ENCODE results near the gene PDZRN4.

The PDZRN4 gene

DNA sequence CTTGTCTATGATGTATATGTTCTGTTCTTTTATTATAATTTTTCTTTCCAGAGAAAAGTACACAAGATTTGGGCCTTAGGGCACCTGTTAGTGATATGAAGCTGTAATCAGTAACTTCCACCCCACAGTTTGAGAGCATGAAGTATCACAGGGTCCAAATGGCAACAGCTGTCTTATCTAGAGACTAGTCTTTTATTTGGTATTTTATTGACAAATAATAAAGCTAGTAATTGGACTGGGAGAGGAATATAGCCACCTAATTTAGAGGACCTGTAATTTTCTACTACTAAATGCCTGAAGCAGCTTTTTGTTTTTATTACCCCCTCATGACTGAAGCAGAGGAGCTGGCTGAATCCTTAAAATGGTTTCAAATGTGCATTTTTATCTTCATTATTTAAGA, 174.8 kb downstream of the PDZRN4 start:
- DNase-seq (ENCODE audit: low read depth) = no peak

DNA sequence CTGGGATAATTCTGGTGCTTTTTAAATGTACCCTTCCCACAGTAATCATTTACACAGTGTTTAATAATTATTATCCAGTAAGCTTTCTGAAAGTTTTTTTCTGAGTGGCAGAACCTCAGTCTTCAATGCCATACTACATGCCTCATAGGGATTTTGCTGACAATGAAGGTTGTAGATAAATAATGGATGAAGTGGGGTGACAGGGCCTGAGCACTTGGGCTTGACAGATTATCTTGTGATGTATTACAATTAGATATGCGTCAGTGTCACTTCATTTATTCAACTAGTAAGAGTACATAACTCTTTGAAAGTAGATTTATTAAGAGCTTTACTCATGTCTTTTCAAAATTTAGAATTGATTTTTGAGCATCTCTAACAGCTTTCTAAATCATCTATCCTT, 176.1 kb downstream of the PDZRN4 start:
- no peak for DNase-seq (ENCODE audit: low read depth)

DNA sequence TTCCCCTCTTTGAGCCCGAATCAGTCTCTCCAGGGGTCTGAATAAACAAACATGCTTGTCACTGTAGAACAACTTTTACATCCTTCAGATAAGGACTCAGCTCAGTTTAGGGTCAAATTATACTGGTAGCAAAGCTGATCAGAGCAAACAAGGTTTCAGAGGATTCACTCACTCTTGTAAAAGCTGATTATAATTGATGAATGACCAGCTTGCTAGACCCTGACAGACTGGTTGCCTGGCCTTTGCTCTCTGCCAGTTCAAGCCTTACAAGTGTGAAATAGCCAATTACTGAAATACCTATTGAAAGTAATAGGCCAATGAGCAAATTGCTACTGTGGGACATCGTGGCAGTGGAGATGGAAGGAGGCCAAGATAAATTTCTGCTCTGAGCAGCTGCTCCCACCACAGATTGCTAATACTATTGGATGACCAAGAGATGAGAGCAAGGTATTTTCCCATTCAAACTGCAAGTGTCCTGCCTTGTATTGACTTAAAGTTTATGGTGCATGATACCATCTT, 177.6 kb downstream of the PDZRN4 start:
- no peak for DNase-seq (ENCODE audit: low read depth)

DNA sequence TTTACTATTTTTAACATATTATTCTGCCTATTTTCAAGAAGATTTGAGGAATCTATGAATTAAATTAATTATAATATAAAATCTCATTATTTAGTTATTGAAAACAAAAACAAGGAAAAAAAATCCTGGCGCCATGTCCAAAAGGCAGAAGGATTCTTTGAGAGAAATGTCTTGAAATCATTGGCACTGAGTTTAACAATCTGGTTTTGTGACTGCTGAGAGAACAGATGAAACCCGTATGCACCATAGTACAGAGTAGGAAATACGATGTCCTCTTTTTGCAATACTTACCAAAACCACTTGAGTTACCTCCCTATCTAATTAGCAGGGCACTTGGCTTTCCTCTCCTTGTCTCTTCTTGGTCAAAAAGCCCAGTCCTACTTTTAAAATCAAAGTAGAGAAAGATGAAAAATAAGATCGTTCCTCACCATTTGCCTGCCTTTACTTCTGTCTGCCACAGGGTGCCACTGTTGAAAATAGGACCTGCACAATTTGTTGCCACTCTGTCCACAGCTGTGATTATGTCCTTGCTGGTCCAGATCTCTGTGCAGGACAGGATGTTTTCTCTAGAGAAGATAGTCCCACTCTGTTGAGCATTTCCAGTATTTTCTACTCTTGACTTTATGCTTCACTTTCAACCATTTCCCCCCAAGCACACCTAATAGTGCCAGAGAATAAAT, 179.7 kb downstream of the PDZRN4 start:
- no peak for DNase-seq (ENCODE audit: low read depth)

DNA sequence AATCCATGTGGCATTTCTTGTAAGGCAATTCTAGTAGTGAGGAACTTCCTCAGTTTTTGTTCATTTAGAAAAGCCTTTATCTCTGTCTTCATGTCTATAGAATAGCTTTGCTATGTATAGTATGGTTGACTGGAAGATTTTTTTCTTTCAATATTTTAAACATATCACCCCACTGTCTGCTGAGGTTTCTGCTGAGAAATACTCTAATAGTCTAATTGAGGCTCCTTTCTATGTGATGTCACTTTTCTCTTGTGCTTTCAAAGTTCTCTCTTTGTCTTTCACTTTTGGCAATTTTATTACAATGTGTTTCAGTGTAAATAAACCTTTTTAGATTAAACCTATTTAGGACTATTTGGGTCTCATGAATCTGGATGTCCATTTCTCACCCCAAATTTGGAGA, 192.8 kb downstream of the PDZRN4 start:
- no peak for DNase-seq (ENCODE audit: low read depth)

DNA sequence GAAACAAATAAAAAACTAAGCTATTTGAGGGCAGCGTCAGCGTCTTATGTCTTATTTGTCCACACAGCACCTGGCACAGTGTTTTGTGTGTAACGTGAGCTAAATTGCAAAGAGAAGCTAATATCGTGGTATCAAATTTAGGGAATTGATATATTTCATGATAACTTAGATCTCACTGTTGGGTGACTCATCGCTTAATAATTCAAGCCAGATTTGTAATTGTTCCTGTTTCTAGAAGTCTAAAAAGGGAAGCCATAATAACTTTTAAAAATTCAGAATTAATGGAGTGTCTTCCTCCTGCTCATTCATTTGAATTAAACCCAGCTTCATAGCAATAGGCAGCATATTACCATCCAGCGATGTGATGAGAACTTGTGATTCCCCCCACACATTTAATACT, 214.7 kb downstream of the PDZRN4 start:
- no peak for DNase-seq (ENCODE audit: low read depth)

DNA sequence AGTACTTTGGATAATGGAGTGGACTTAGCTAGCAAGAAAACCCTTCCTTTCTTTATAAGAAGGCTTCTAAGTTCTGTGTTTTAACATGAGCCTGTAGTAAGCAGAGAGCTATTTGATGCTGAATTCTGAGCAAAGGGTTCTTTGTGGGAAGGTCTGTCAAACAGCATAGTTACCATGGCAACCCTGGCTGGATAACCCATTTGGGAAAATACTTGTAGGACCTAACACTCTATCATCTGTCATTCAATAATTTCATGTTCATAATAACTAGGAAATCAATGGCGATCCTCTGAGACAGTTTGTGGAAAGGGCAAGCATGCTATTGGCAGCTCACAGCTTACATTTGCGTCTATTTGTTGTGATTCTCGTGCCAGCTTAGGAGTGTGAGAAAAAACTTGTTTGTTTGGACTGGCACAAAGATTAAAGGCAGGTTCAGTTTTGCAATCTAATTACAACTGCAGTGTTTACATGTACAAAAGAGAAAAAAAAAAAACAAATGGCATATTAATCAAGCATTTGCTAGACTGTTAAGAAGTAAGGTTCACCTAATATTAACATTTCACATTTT, 219.2 kb downstream of the PDZRN4 start:
- no peak for DNase-seq (ENCODE audit: low read depth)

DNA sequence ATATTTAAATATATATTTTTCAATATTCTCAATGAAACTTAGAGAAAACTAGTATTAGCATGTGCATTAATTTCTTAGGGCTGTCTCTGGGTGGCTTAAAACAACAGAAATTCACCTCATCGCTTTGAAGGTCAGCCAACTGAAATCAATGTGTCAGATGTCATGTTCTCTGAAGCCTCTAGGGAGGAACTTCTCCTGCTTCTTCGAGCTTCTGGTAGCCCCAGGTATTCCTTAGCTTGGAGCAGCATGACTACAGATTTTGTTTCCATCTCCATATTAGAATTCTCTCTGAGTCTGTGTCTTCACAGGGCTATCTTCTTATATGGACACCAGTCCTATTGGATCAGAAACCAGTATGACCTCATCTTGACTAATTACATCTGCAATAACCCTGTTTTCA, 221.5 kb downstream of the PDZRN4 start:
- no peak for DNase-seq (ENCODE audit: low read depth)

DNA sequence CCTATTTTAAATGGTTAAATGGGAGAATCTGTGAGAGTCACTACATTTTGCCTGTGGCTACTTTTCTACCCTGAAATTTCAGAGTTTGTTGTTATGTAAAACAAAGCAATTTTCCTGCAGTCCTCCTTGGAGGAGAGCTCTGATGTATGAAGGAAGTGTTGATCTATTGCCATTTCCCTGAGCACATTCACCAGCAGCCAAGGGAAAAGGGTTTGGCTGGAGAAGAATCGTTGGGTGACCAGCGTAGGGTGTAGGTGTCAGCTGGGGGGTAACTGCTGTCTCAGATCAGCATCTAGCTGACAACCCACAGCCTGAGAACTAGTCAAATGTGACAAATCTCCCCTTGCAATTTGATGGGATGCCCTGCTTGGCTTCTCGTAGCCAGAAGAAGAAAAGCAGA, 230.5 kb downstream of the PDZRN4 start:
- no peak for DNase-seq (ENCODE audit: low read depth)

DNA sequence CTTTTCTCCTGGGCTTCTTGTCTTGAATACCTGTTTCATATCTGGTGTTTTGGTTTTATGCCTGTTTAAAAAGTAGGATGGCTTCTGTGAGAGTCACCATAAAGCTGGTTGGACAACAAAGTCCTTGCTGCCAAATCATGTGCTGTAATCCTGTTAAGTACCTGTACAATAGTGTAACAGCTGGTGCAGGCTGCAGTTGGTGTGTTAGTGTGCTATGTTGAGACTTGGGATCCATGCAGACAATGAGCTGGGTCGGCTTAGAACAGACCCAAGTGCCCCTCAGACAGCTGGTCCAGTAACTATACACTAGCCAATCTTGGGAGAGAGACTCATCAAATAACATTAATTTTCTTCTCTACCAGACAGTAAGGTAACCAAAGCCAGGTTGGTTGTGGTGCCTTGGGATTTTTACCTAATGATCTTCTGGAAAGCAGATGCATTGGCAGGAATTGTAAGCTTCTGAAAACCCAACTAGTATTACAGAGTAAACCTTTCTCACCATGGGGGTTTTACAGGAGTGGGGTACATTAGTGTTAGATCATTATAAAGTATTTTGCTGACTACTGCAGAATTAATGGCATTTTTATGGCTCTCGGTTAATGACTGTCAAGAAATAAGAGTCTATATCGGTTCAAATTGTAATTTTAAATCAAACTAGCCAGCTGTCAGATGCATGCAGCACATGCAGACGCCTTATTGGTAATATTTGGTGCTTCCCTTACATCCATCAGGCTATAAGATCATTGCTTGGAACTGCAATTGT, 231.2 kb downstream of the PDZRN4 start:
- DNase-seq (ENCODE audit: low read depth) = no peak

DNA sequence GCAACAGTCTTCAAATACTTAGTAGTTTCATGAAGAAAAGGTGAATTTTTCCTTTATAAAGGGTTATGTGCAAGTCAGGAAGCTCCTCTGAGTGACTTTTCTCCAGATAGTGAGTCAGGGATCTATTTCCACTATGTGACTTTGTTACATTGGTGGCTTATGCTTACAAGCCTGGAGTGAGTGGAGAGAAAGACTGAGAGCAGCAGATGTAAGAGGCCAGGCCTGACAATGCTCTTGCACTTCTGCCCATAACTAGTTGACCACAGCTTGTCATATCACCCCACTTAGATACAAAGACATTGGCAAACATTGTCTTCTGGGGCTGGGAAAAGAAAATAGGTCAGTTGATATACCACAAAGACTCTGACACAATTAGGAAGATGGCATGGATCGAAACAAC, 236.5 kb downstream of the PDZRN4 start:
- DNase-seq (ENCODE audit: low read depth) = no peak

DNA sequence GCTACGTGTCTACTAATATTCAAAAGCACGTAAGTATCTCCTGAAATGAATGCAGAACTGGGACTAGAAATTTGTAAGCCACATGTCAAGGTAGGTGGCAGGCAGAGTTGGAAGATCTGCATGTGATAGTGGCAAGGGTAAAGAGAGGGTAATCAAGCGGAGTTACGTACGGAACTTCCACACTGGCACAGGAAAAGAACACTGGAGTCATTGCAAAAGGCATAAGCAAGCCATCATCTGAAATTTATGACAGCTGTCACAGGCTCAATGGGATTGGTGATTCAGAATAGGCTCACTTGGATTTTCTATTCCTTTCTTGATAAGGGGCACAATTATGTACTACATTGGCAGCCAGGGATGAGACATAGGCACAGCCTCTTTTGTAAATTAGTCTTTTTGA, 245.3 kb downstream of the PDZRN4 start:
- DNase-seq (ENCODE audit: low read depth) = no peak

DNA sequence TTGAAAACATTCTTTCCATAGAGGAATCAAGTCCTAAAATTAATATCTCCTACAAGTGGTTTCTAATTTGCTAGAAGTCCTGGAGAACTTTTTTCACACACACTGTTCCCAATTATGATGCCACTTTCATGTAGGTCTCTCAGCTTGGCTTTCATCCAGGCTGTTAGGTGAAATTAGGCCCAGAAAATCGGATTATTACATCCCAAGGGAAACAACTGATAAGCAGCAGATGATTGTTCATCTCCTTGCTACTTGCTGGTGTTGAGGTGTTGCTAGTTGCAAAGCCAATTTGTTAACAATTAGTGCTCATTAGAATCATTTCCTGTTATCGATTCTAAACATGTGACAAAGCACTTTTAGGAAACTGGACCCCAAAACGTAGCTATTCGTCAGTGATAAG, 248.0 kb downstream of the PDZRN4 start:
- no peak for DNase-seq (ENCODE audit: low read depth)

DNA sequence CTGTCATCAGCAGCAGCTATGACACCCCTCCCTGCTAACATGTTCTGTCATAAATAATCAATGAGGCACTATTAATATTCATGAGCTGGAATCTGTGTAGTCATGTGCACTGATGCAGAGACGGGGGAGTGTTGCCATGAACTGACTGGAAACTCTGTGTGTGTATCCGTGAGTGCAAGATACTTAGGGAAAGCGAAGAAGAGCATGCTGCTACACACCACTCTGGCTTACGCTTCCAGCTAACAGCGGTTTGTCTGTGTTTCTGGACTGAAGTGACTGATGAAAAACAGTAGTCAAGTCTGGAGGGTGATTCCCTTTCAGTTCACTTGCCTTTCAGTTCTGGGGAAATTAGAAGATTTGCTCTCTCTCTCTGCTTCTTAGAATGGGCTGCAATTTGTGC, 249.4 kb downstream of the PDZRN4 start:
- no peak for DNase-seq (ENCODE audit: low read depth)

DNA sequence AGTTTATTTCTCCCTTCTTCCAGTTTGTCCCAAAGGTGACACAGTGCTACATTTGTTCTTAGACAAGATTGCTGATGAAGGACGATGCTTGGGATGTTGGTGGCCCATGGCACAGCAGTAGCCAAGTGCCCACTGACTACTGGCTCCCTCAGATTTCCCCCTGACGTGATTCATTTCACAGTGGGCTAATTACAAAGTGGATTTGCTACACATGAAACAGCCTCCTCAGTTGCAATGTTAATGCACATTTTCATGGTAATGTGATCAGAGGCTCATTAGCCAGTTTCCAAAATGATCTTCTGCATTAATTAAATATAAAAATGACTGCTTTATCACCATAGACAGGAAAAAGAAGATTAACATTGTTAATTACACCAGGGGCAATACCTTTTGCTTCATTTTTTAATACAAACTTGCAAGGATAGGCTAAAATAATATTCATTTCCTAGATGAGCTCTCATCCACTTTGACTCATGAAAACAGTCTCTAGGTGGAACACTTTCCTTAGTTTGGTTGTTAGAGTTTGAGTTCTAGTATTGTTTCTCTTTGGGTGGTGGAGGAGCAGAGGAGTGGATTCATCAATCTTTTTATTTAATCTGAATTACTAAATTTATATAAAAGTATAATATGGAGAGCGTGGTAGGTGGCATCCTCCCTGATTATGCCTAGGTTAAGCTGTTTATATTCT, 250.9 kb downstream of the PDZRN4 start:
- DNase-seq (ENCODE audit: low read depth) = no peak

DNA sequence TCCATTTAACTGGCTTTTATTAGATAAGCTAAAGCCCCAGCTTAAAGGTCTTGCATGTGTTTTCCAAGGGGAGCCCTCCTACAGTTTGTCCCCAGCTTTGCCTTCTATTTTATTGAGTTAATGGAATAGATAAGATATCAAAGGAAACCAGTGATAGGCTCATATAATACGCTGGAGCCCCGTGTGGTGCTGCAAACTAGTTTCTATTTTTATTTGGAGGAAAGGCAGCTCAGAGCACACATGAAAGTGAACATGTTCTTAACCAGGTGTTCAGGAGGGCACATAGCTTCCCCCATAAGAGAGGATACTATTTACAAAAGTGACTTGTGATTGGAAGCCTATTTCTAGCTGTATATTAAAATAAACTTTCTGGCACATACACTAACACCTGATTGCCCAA, 251.7 kb downstream of the PDZRN4 start:
- no peak for DNase-seq (ENCODE audit: low read depth)

DNA sequence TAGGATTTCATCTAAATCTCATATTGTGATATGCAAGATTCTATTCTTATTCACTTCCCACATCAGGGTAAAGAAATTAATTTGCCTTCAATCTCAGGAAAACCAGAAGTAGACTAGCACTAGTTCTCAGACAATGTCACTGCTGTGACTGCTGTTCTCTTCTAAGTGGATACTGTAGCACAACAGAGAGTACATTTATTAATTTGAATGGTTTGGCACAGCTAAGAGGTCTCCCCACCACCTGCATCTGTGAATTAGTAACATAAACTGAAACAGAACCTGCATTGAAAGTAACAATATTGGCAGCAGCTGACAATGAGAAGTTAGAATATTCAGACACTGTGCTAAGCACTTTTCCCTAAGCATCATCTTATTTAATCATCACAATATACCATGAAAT, 253.1 kb downstream of the PDZRN4 start:
- no peak for DNase-seq (ENCODE audit: low read depth)

DNA sequence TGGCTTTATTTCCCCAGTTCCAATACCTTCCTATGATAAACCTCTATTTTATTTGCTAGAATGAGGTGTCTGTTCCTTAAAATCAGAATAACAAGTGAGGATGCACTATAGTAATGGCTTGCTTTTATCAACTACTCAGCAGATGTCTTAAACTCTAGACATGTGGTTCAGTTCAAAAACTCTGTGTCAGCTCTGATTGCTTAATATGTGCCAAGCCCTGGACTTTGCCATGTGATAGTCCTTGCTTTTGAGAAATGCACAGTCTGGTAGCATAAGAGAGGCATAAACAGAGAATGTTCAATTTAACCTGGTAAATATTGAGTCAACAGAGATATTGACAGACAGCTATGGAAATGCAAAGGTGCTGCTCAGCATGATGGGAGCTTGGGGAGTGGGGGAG, 254.8 kb downstream of the PDZRN4 start:
- no peak for DNase-seq (ENCODE audit: low read depth)

DNA sequence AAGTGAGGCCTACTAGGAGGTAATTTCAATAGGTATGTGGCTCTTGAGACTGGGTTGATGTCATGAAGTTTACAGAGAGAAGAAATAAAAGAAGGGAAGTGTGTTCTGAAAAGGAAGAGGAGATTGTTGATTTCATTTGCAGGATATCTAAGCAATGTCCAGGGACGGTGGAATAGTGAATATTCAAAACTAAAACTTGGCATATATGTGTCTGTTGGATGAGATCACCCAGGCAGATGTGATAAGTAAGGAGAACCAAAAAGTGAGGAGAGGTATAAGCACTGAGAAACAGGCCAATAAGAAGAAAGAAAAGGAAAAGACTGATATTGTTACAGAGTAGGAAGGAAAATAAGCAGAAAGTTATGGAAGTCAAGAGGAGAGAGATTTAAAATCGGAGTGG, 255.6 kb downstream of the PDZRN4 start:
- DNase-seq (ENCODE audit: low read depth) = no peak

DNA sequence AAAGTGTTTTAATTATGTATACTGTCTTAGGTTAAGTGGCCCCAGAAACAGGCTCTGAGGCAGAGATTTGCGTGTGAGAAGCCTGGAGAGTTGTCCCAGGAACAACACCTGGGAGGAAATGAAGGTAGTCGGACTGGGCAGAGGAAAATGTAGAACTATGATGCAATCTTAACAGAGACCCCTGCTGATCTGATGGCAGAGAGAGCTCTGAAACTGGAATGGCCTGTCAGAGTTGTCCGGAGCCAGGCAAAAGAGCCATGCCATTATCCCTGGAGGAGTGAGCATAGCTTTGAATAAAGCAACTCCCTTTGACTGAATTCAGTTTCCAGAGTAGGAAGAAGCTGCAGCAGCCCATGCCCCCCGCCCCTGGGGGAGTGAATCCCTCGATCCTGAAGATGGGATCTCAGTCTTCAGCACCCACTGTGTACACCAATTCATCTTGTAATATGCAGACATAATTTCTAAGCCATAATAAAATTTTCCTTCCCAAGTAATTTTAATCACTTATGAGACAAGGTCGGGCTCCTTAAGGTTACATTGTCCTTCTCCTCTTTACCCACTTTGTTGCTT, 264.8 kb downstream of the PDZRN4 start:
- no peak for DNase-seq (ENCODE audit: low read depth)

DNA sequence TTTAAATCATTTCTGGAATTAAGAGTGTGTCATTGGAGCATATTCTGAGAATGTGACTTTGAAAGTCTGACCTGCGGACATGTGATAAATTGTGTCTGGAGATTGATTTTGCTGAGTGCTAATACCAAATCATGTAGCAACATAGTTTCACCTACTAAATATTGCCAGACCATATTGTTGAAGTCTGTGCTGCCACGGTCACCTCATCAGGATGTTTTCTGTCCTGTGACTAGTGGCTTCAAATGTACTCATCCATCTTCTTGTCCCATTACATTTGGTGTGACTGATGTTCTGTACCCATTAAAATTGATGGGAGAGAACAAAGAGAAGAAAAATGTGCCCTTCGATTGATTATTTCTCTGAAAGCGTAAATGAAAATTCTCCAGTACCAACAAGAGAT, 265.3 kb downstream of the PDZRN4 start:
- DNase-seq (ENCODE audit: low read depth) = no peak

DNA sequence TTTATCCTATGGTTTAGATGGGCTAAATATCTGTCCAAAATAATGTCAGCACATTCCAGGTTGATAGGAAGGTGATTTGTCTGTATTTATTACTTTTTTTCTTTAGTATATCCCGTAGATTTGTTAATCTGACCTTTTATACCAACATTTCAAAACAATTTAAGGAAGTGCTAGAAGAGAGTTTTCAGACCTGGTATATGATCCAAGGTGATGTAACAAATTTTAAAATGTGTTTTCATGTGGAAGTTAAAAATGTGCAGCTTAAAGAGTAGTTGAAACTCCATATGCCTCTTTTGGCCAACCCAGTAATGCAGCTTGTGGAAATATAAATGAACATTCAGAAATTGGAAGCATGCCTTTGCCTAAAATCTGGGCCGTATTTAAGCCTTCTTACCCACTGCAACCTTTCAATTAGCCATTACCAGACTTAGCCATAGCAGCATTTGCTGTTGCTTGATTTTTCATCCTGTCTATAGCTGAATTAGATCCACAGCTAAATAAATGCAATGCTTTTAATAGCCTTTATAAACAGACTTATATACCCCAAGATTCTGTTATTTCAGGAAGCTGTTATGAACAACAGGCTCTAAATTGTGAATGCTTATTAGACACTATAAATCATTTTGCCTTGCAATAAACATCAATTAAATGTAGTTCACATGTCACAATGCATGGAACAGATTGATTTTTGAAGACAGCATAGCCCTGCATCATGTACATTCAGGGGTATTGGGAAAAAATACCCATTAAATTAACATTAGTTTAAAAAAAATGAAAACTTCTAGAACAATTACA, 271.2 kb downstream of the PDZRN4 start:
- DNase-seq (ENCODE audit: low read depth) = no peak
